ENCODE results near the gene PABPC3.

Gene PABPC3

DNA sequence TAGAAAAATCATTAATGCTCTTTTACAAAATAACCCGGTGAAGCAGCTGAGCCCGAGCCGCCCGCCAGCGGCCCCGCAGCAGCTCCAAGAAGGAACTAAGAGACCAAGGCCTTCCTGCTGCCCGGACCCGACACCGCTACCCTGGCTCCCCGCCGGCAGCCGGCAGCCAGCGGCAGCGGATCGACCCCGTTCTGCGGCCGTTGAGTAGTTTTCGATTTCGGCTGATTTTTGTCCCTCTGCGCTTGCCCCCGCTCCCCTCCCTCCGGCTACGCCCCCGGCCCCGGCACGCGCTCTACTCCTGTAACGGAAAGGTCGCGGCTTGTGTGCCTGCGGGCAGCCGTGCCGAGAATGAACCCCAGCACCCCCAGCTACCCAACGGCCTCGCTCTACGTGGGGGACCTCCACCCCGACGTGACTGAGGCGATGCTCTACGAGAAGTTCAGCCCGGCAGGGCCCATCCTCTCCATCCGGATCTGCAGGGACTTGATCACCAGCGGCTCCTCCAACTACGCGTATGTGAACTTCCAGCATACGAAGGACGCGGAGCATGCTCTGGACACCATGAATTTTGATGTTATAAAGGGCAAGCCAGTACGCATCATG lies at the start of gene PABPC3:
TSS of gene PABPC3 (plus strand) at position 286 of the 603 bp plus-strand sequence. CDS start at position 349, 63 bp downstream.
- no peak for FAIRE-seq

DNA sequence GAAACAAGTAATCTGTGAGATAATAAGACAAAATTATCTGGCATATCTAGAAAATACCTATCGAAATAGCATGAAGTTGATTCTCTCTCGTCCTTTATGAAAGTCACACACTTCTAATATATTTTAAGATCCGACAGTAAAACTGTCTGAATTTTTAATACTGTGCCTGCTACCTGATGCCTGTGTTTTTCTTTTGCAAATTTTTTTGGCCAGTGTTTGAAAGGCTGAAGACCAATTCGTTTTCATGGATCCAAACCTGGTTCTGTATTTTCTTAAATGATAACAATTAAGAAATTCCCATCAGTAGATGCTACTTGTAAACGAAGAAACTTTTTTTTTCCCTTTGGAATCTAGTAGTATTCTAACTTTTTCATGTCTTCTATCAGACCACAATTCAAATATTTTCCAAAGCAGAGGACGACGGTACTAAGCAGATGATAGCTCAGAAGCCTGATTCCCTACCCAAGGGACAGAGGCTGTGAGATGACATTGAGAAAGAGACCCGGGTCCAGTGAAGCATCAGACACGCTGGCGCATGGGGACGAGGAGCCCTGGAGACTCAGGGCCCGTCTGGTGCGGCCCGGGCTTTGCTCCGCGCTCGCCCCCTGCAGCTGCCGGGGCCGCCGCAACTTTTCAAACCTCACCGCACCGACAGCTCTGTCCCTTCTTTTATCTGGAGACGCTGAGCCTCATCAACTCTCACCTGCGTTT lies 49.5 kb upstream of the PABPC3 start:
- FAIRE-seq: no peak

DNA sequence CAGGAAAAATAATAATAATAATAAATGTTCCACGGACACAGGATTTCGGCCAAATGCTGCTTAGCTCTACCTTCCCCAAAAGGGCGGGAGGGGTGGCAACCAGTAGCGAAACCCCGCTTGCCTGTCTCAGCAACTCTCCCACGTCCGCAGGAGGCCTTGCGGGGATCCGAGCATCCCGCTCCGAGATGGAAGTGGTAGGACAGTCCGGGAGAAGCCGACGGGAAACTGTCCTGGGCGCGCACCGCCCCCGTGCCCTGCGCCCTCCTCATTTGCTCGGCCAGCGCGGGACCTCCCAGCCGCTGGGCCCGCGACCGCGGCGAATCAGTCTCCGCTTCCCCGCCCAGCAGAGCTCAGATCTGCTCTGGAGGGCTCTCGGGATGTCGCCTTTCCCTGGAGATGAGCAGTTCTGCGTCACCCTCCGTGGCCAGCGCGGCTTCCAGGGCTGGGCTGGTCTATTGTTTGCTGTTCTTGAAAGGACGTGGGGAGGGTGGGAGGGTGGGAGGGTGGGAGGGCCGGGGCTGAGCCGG lies 48.9 kb upstream of the PABPC3 start:
- FAIRE-seq: no peak

DNA sequence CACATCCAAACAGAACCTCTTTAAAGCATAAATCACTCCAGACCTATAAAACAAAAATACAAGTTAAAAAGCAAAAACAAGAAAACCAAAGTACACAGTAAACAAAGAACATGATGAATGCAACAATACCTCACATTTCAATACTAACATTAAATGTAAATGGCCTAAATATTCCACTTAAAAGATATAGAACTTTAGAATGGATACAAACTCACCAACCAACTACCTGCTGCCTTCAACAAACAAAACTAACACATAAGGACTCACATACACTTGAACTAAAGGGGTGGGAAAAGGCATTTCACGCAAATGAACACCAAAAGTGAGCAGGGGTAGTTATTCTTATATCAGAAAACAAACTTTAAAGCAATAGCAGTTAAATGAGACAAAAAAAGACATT lies 44.9 kb upstream of the PABPC3 start:
- no peak for FAIRE-seq

DNA sequence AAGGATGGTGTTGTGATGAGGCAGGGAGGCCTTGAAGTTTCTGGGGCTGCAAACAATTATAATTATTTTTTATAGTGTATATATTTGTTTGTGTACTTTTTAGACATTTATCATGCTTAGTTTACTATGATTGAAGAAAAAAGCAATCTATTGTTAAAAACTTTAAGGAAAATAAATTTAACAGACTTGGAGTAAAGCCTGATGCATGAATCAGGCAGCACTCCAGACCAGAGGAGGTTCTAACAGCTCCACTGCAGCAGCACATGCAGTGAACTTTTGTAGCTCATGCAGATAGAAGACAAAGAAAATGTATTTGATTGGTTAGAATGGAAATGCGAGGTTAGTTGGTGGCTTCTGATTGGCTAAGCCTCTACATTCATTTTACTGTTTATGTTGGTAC lies 36.8 kb upstream of the PABPC3 start:
- FAIRE-seq: no peak

DNA sequence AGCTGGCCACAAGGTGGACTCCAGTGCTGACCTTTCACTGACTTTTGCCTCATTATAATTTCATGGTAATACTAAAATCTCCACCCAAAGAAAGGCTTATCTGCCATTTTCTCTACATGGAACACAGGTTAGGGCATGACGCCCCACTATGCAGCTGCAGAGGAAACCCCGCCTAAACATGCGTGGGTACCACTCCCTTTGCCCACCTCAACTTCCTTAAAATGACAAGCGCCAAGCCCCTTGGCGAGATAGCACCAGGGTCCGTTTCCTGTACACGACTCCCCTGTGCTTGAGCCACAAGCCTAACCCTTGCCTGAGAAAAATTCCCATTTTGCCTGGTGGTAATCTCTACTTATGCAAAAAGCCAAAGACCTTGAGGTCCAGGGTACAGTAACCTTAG lies 36.0 kb upstream of the PABPC3 start:
- no peak for FAIRE-seq

DNA sequence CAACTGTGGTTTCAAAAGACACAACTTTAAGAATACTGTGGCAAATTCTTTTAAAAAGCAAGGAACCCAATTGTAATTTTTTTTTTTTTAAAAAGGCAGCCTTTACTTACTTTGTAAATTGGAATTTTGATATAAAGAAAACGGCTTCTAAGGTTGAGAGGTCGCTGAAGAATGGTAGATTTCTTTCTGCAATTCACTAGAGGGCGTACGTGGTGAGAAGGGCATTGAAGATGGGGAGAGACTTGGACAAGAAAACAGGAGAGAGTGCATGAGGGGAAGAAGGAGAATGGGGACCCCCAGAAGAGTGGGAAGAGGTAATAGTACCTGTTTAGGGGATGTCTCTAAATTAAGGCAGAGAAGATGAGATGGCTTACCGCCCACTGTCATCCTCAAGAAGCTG lies 33.5 kb upstream of the PABPC3 start:
- FAIRE-seq: no peak

DNA sequence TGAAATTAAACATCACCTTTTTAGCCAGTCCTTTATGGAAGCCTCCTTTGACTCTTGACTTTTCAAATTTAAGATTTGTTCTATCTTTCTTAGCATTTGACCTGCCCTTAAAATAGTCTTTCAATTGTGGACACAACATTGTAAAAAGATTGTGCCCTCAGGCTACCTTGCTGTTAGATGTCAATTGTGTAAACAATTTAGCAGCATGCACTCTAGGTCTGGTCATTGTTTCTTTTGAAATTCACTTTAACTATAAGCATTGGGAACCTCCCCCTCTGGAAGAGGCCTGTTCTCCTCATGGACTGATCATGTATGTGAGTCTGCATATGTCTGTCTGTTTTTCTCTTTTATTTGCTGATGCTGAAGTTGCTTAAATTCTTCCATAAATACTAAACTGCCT lies 31.5 kb upstream of the PABPC3 start:
- no peak for FAIRE-seq

DNA sequence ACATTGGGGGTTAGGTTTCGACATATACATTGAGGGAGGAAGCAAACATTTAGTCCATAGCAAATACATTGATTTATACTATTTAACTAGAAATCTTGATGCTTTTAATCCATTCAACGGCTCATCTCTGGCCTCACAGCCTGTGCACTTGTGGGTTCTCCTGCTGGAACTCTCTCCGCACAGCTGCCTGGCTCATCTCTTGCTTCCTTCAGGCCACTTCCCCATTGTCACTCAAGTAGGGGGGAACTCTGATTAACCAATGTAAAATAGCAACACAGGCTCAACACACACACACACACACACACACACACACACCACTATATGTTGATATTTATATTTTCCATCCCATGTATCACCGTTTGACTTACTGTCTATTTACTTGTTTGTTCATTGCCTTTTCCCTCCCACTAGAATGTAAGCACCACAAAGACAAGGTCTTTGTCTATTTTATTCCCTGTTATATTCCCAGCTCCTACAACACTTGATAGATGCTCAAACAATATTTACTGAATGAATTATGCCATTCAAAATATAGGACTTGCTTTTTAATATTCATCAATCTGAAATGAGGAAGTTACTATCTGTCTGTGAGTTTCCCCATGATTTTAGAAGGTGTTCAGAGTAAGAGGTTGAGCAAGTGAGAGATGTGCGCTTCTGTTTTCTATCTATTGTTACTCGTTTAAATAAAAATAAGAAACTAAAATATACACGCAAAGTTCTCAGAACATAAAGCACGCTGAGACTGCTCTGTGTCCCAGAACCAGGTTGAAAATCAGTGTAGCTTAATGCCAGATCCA lies 29.8 kb upstream of the PABPC3 start:
- FAIRE-seq: no peak

DNA sequence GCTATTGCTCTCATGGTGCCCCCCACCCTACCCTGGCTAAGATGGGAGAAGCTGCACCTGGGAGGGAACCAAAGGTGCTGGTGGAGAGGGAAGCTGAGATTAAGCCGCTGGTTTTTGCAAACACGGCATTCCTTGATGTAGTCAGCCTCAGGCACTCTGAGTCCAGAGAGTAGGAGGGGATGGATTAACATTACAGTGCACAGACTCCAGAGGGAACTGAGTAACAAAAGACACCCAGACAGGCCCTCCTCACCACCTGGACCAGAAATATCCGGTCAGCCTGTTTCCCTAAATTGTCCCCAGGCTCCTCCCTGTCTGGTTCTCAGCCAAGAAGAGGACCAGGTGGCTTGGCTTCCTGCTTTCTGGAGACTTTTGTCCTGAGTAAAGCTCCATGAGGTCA lies 28.9 kb upstream of the PABPC3 start:
- no peak for FAIRE-seq

DNA sequence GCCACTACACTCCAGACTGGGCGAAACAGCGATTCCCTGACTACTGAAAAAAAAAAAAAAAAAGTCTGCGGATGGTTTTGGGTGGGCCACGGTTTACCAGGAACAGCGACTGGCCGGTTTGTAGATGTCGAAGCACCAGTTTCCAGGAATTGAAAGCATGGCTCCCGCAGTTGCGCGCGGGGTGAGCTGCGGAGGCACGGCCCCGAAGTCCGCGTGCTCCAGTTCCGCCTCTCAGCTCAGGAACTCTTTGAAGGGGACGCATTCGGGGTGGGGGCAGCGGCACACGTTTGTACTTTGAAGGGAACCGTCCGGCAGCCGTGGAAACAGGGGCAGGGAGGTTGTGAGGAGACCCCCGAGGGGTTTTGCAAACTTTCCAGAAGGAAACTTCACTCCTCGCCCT lies 27.1 kb upstream of the PABPC3 start:
- no peak for FAIRE-seq

DNA sequence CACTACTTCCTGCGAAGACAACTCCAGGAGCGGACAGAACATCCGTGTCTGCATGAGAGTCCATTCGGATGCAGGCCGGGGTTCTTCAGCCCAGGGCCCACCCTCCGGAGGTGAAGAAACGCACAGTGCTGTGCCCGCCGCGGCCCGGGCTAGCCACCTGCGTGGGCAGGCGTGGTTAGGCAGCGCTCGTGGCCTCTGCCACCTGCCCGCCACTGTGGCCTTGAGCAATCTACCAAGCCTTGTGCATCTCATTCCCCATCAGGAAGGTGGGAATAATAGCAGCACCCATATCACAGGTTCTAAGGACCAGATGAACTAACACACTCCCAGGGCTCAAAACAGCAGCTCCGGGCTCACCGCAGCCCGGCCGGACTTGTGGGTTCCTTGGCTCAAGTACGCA lies 26.7 kb upstream of the PABPC3 start:
- no peak for FAIRE-seq

DNA sequence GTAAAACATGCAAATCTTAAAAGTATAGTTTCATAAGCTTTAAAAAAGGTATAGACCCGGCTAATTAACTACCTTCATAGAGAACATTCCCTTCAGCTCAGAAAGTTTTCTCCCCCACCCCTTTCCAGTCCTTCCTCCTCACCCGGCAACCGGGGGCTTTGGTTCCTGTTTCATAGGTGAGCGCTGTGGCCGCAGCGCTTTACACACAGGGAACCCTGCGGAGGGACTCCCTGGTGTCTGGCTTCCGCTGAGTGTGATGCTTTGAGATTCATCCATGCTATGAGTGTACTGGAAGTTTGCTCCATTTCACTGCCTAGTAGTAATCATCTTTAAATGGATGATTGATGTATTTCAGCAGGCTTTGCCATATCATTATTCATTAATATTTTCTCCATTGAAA lies 26.0 kb upstream of the PABPC3 start:
- no peak for FAIRE-seq

DNA sequence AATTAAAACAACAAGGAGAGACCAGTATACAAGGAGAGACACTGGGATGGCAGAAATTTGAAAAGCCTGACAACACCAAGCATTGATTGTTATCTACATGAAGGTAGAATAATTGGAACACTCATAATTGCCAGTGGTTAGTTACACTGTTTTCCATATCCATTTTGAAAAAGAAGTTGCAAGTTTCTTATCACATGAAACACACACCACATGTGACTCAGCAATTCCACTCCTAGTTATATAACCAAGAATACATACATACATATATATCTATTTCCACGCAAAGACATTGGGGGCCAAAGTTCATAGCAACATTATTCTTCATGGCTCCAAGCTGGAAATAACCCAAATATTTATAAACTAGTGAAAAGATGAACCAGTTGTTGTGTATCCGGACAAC lies 15.2 kb upstream of the PABPC3 start:
- FAIRE-seq: no peak

DNA sequence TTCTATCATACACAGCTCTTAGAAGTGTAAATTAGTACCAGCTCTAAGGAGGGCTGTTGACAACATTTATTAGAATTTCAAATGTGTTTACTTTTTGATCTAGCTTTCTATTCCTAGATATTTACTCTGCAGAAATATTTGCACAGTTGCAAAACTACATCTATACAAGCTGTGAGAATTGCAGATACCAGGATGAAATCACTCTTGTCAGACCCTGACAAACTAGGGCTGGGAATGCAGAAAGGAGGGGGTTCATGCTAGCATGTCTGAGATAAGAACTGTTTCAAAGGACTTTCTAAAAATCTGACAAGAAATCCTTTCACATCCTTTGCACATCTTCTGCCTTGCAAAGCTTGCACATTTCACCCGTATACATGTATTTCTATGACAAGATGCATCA lies 11.8 kb upstream of the PABPC3 start:
- FAIRE-seq: no peak

DNA sequence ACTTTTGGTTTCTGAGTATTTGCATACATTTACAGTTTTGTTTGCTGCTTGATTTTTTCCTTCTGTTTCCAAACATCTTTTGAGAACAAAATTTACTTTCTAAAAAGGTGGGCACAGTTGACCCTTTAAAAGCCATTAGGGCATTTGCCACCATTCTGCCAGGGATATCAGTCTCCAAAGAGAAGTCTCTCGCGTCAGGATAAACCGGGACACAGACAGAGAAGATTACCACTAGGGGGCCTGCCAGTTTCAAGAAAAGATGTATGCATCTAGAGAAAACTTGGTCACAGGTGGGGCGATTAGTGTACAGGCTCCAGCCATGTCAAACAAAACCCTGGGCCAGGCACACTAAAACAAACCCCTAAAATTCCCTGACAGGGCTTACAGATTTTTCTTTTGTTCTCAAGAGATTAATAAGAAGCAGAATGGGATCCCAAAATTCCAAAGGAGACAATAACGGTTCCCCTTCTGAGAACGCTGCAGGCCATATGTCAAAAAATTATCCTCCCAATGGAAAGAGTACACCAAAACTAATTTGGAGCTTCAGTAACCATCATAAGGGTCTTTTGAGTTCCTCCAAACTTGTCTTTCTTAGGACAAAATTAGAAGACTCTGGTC lies 10.7 kb upstream of the PABPC3 start:
- no peak for FAIRE-seq

DNA sequence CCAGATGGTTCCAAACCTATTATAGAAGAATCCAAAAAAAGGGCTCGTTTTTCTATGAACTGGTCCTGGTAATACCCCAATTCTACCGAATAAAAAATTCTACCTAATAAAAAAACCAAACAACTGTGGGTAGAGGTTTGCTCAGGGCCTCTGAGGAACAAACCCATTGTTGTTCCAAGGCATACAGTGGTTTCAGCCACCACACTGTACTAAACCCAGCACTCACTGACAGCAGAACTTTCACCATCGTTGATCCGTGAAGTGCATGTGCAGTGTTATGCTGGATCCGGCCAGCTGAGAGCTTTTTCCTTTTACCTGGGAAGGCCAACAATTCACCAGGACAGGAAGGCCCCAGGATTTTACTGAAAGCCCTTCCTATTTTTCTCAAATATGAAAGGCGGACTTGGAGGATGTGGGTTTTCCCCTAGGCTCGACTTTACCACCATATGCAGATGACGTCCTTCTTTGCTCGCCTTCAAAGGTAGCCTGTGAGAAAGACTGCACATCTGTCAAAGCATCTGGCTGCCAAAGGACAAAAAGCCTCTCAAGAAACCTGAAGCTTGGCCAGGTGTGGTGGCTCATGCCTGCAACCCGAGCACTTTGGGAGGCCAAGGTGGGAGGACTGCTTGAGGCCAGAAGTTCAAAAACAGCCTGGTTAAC lies 7.2 kb upstream of the PABPC3 start:
- FAIRE-seq: no peak

DNA sequence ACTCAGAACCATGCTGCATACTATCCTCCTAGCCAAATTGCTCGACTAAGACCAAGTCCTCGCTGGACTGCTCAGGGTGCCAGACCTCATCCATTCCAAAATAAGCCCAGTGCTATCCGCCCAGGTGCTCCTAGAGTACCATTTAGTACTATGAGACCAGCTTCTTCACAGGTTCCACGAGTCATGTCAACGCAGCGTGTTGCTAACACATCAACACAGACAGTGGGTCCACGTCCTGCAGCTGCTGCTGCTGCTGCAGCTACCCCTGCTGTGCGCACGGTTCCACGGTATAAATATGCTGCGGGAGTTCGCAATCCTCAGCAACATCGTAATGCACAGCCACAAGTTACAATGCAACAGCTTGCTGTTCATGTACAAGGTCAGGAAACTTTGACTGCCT lies 1.5 kb downstream of the PABPC3 start:
- FAIRE-seq: no peak

DNA sequence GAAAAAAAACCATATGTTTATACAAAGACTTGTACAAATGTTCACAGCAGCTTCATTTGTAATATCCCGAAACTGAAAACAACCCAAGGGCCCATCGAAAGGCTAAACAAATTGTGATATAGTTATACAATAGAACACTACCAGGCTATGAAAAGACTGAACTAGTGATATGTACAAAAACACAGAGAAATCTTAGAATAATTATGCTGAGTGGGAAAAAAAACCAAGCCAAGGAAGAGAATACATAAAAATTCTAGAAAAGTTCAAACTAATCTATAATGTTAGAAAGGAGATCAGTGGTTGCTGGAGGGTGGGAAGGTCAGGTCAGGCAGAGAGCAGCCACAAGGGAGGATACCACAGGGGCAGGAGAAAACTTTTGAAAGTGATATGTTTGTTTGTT lies 7.8 kb downstream of the PABPC3 start:
- FAIRE-seq: no peak

DNA sequence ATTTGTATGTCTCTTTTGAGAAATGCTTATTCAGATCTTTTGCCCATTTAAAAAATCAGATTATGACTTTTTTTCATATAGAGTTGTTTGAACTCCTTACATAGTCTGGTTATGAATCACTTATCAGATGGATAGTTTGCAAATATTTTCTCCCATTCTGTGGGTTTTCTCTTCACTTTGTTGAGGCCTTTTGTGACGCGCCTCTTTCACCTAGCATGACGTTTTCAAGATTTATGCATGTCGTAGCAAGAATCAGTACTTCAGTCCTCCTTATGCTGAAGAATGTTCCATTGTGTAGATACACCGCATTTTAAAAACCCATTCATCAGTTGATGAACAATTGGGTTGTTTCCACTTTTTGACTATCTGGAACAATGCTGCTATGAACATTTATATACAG lies 13.4 kb downstream of the PABPC3 start:
- FAIRE-seq: no peak

DNA sequence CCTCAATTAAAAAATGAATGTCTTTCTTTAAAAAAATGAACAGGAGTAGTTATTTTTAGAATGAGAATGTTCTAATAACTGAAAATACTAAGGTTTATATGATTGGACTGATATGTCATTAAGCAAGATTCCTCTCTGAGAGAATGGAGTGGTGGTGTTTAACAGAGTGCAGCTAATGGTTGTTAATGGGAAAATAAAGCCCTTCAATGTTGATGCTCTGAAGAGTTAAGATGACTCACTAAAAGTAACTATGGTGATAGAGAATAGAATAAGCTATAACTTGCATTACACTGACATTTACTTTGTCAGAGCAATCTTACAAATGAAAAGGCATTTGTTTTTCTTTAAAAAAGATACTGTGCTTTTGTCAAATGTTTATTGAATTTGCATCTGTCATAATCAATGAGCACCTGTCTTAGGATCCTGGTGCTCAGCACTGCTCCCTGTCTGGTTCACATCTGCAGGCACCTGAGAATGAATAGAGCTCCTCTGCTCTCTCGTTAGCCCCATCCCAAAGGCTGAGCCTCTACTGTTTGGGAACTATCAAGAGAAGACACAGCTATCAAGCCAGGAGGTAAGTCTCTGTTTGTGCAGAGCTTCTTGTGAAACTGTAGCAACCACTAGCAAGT lies 15.1 kb downstream of the PABPC3 start:
- FAIRE-seq: peak; percentile 98

DNA sequence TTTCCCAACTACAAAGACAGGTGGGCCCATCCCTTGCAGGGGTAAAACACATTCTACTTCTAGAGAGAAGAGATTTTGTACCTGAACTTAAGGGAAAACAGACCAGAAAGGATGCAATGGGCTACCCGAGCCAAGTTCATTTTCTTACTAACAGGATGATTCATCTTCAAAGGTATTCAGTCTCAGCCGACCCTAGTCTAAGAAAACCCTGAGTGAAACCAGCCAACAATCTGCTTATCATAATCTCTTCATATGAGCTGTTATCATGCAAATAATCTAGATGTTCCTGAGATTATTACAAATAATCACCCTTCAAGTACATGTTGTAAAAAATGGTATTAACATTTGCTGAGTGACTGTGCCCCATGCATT lies 15.6 kb downstream of the PABPC3 start:
- no peak for FAIRE-seq
